ENCODE results near the gene FCMR. TPM values are rescaled to one million over a fixed set of nuclear protein-coding genes. Genes with fewer than 3 reads are reported as not detected.
"Not testable (repeated sequence)": the region's sequence is repeated elsewhere in the genome, so short reads cannot be mapped to it uniquely, and the experiment has no call there.

FCMR gene
- total and polyA plus RNA-seq, 2 donors = 0.95 to 6.1 TPM

GRCh38 chr1:206854401-206855129 lies 67.2 kb downstream of the FCMR start:
- Histone ChIP-seq H3K27ac (ENCODE audit: low read depth) (no peak overlapping the region), H3K4me3 (ENCODE audit: low read depth, low read length) (no peak overlapping the region), H3K36me3 (ENCODE audit: insufficient read depth) (no peaks in the 10 kb centered on the region), H3K4me1 (ENCODE audit: insufficient read depth) (no peaks in the 10 kb centered on the region)
- no peak for DNase-seq (ENCODE audit: extremely low spot score)
- WGBS = 77% methylated on average over 3 of the region's 3 CpGs

GRCh38 chr1:206853696-206854095 lies 68.0 kb downstream of the FCMR start:
- not testable (repeated sequence) for H3K4me3 ChIP-seq (ENCODE audit: low read depth, low read length); H3K27ac ChIP-seq (ENCODE audit: low read depth); DNase-seq (ENCODE audit: extremely low spot score); H3K36me3 ChIP-seq (ENCODE audit: insufficient read depth); H3K4me1 ChIP-seq (ENCODE audit: insufficient read depth)

Other genes with a start within 250 kb of the FCMR start
- gene MAPKAPK2, start 237.0 kb downstream of the FCMR start, total RNA-seq = 20.4 TPM
- gene MAPKAPK2, start 237.0 kb downstream of the FCMR start, polyA plus RNA-seq = 49.5 TPM
- not detected for gene IL19, start 151.2 kb downstream of the FCMR start, total RNA-seq
- not detected for gene IL19, start 151.2 kb downstream of the FCMR start, polyA plus RNA-seq
- gene IL10, start 149.4 kb downstream of the FCMR start, total RNA-seq = 2.8 TPM
- gene IL10, start 149.4 kb downstream of the FCMR start, polyA plus RNA-seq = 2.2 TPM
- gene IL20, start 56.3 kb downstream of the FCMR start, total RNA-seq = not detected
- not detected for gene IL20, start 56.3 kb downstream of the FCMR start, polyA plus RNA-seq
- gene IL24, start 24.5 kb downstream of the FCMR start, total RNA-seq = not detected
- gene IL24, start 24.5 kb downstream of the FCMR start, polyA plus RNA-seq = 0.06 TPM
- gene PIGR, start 24.5 kb upstream of the FCMR start, total RNA-seq = 27.5 TPM
- 2.3 TPM for gene PIGR, start 24.5 kb upstream of the FCMR start, polyA plus RNA-seq
- not detected for gene FCAMR, start 48.5 kb upstream of the FCMR start, total RNA-seq
- not detected for gene FCAMR, start 48.5 kb upstream of the FCMR start, polyA plus RNA-seq
- gene C1orf116, start 110.8 kb upstream of the FCMR start, total RNA-seq = 6.2 TPM
- gene C1orf116, start 110.8 kb upstream of the FCMR start, polyA plus RNA-seq = 2.7 TPM
- 18.1 TPM for gene YOD1, start 129.3 kb upstream of the FCMR start, total RNA-seq
- gene YOD1, start 129.3 kb upstream of the FCMR start, polyA plus RNA-seq = 2.8 TPM
- gene PFKFB2, start 131.3 kb upstream of the FCMR start, total RNA-seq = 9.3 TPM
- gene PFKFB2, start 131.3 kb upstream of the FCMR start, polyA plus RNA-seq = 3.4 TPM
- 1.6 TPM for gene C4BPB, start 166.9 kb upstream of the FCMR start, total RNA-seq
- gene C4BPB, start 166.9 kb upstream of the FCMR start, polyA plus RNA-seq = 0.46 TPM
- 0.95 TPM for gene C4BPA, start 182.3 kb upstream of the FCMR start, total RNA-seq
- 0.91 TPM for gene C4BPA, start 182.3 kb upstream of the FCMR start, polyA plus RNA-seq